Measurements from ENCODE around the gene KAT6B.

The KAT6B gene

GRCh38 chr10:74981831-74982633 lies 155.6 kb downstream of the KAT6B start:
- TF ChIP-seq CTCF (IDR thresholded peaks at IDR 0.05; ENCODE audit: extremely low read depth, missing control alignments), result no peak
- no peak for DNase-seq (ENCODE audit: low spot score)

DNA sequence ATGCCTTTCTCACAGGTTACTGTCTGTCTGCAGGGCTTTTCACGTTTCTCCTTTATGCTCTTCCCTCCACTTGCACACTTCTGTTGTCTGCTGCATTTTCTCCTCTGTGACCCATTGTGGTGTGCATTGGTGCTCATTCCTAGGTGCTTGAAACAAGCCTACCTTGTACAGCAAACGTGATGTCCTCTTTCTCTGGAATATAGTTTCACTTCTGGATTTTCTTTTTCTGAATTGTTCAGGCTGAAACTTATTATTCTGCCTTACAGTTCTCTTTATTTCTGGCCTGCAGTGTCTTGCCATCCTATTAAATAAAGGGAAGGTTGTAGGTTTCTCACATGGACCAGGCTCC lies 156.2 kb downstream of the KAT6B start:
- TF ChIP-seq CTCF (IDR thresholded peaks at IDR 0.05; ENCODE audit: extremely low read depth, missing control alignments), result no peak
- no peak for DNase-seq (ENCODE audit: low spot score)

DNA sequence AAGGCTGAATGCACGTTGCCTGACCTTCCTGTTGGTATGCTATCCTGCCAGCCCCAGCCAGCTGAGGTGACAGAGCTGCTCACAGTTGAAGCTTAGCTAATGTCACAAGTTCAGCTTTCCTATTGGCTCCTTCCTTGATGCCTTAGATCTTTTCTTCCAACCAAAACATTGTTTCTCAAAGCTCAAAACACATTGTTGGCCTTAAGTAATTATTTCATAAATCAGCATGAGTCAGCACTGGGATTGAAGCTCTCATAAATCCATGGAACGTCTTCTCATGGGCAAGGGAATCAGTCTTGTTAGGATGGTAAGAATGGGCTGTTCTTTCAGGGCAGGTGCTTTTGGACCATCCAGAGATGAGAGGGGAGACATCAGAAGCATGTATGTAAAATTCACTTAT lies 157.0 kb downstream of the KAT6B start:
- no peak for DNase-seq (ENCODE audit: low spot score)
- no peak for TF ChIP-seq CTCF (IDR thresholded peaks at IDR 0.05; ENCODE audit: extremely low read depth, missing control alignments)

DNA sequence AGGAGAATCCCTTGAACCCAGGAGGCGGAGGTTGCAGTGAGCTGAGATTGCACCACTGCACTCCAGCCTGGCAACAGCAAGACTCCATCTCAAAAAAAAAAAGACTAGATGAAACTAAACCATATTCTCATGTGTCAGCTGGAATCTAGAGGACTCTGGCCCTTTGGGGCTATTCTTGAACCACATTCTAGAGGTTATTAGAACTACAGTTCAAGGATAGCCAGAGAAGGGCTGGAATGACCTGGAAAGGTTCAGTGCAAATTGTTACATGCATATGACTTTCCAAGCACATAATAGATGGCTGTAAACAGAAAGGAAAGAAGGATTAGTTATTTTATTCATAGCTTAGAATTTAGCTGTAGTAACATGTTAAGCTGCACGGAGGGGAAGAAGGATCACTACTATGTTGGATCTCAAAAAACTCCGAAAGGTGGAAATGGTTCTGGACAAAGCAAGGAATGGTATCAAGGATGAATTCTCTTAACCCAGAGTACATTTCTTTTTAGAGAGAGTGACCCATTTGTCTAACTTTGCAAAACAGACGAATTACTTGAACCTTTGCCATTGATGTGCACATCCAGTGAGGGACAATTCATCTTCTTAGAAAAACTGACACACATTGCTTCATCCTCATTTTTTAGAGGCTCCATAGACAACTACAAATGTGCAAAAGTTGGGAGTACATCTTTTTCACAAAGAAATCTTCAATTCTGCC lies 161.1 kb downstream of the KAT6B start:
- no peak for DNase-seq (ENCODE audit: low spot score)
- no peak for TF ChIP-seq CTCF (IDR thresholded peaks at IDR 0.05; ENCODE audit: extremely low read depth, missing control alignments)

DNA sequence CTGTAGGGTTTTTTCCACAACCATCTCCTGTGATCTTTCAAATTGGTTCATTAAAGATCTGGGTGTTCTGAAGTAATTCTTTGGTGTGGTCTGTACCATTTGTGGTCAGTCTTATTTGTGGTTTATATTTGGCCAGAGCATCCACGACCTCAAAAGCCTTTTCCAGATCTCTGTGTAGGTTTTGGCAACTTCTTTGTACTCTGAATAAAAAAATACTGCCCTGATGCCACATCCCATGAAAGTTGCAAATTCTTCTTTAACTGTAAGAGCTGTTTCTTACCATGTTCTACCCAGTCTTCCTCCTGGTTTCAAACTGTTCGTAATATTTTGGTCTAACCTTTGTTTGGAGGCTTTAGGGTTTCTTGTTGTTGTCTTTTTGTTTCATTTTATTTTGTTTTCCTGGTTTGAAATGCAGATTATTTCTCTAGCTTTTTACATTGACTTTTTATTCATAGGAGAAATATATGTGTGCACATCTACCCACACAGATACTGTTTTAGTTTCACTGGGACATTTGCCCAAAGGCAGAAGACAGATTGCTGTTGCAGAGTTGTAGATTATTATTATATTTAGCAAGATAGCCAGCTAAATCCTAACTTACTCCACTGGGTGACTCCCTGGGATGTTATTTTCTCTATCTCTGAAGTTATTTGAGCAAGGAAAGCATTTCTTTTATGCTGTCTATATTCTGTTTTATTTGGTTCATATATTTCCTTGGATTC lies 161.8 kb downstream of the KAT6B start:
- DNase-seq (ENCODE audit: low spot score), result no peak
- no peak for TF ChIP-seq CTCF (IDR thresholded peaks at IDR 0.05; ENCODE audit: extremely low read depth, missing control alignments)

- TF ChIP-seq CTCF (IDR thresholded peaks at IDR 0.05; ENCODE audit: extremely low read depth, missing control alignments), result no peak
- no peak for DNase-seq (ENCODE audit: low spot score)
Measured at GRCh38 chr10:74988832-74989561, 162.6 kb downstream of the KAT6B start.

Measured in GM20000 (cell line).